ENCODE data around the gene FAF1. TPM values are rescaled to one million over a fixed set of nuclear protein-coding genes. Genes with fewer than 3 reads are reported as not detected.
A peak's percentile ranks its signal among the peaks of the same experiment; 100 is the strongest.

Gene FAF1
- total and polyA plus RNA-seq, 2 donors (not counting 1 experiment from before 2014, with no cell fraction given), result 39.6 to 40.0 TPM

DNA sequence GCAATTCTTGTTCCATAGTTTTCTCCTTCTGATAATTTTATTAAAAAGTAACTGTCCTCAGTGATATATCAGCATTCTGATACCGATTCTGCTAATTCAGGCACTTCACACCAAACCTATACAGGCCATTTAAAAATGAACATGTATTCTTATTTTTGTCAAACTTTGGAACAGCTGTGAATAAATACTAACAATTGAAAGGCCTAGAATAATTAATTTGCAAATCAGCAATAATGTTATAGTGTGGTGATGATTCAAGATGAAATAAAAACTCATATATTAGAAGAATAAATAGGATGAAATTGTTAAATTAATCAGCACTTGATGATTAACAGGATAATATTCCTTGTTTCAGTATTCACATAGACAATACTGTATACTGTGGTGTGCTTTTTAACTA, 19.9 kb upstream of the FAF1 start:
- Histone ChIP-seq H2AFZ (ENCODE audit: low read length) (peak overlapping the region; percentile 24), H3K27ac (ENCODE audit: insufficient read depth, low read length) (peak overlapping the region; percentile 23), H3K4me2 (ENCODE audit: extremely low read depth, insufficient read depth, low read length) (peak overlapping the region; percentile 82), H3K9me3 (ENCODE audit: control insufficient read depth, insufficient read depth, low read depth, low read length) (no peaks in the 10 kb centered on the region), H4K20me1 (ENCODE audit: control insufficient read depth, extremely low read depth, insufficient read depth, low read length) (no peaks in the 10 kb centered on the region), H3K36me3 (ENCODE audit: control insufficient read depth, insufficient read depth, low read length) (no peaks in the 10 kb centered on the region), H3K27me3 (ENCODE audit: control insufficient read depth, insufficient read depth, low read length) (no peaks in the 10 kb centered on the region), H3K4me1 (ENCODE audit: control insufficient read depth, extremely low read depth, insufficient read depth, low read length) (no peaks in the 10 kb centered on the region), H3K4me3 (replicated peaks in 1 of 4; ENCODE audit: control extremely low read depth in 1 of 4, insufficient read depth in 1 of 4, low read depth in 3 of 4, low read length in 4 of 4) (peak overlapping the region in 1 of 4 experiments; percentile 74), H3K79me2 (ENCODE audit: control insufficient read depth, insufficient read depth, low read length) (peaks cover 39% of the 10 kb centered on the region), H3K9ac (ENCODE audit: insufficient read depth, low read length) (no peak overlapping the region)
- DNase-seq (ENCODE audit: low read depth in 2 of 2), result no peak
- TF ChIP-seq, protein P1, sequence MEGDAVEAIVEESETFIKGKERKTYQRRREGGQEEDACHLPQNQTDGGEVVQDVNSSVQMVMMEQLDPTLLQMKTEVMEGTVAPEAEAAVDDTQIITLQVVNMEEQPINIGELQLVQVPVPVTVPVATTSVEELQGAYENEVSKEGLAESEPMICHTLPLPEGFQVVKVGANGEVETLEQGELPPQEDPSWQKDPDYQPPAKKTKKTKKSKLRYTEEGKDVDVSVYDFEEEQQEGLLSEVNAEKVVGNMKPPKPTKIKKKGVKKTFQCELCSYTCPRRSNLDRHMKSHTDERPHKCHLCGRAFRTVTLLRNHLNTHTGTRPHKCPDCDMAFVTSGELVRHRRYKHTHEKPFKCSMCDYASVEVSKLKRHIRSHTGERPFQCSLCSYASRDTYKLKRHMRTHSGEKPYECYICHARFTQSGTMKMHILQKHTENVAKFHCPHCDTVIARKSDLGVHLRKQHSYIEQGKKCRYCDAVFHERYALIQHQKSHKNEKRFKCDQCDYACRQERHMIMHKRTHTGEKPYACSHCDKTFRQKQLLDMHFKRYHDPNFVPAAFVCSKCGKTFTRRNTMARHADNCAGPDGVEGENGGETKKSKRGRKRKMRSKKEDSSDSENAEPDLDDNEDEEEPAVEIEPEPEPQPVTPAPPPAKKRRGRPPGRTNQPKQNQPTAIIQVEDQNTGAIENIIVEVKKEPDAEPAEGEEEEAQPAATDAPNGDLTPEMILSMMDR (conservative IDR thresholded peaks at IDR 0.05 in 1 of 2, IDR thresholded peaks at IDR 0.05 in 1 of 2; ENCODE audit: low read depth in 1 of 2, low read length in 2 of 2), result no peak
- TF ChIP-seq EZH2 (IDR thresholded peaks at IDR 0.05; ENCODE audit: low read length, missing control alignments), result no peak

DNA sequence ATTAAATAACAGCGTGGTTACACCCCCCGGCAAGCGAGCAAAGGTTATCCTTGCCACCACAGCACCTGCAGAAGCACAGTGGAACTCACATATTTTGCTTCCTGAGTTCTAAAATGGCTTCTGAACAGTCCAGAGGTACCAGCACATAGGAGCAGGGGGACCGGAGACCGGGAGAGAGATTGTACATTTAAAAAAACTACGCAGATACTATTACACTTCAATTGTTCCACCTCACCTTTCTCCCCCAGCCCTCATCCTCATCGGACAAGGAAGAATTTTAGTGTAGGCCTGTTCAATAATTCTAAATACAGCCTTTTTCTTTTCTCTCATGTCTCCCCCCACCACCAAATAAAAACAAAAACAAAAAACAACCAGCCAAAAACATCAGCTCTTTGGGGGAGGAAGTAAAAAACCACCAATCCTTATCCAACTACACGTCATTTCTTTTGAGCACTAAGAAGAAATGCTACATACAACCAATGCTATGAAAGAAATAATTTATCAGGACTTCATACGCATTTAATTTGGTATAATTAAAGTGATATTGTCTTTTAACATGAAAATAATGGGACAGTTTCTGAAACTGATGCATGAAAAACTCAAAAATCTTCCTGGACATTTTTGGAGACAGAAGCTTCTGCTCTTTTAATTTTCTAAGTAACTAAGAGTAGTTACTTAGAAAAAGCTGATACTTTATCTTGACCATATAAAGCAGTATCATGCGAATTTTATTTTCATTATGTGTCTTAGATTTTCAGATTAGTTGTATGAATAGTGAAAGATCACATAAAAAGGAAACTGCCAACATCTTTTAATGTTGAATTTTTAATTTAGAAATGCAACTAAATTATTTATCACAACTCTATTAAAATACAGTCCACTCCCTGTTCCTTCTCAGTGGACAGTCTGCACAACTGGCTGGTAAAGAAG, 19.1 kb upstream of the FAF1 start:
- no peak for TF ChIP-seq EZH2 (IDR thresholded peaks at IDR 0.05; ENCODE audit: low read length, missing control alignments)
- TF ChIP-seq, protein P1 (conservative IDR thresholded peaks at IDR 0.05 in 1 of 2, IDR thresholded peaks at IDR 0.05 in 1 of 2; ENCODE audit: low read depth in 1 of 2, low read length in 2 of 2), result no peak
- Histone ChIP-seq H4K20me1 (ENCODE audit: control insufficient read depth, extremely low read depth, insufficient read depth, low read length) (no peaks in the 10 kb centered on the region), H3K79me2 (ENCODE audit: control insufficient read depth, insufficient read depth, low read length) (peaks cover 44% of the 10 kb centered on the region), H3K36me3 (ENCODE audit: control insufficient read depth, insufficient read depth, low read length) (no peaks in the 10 kb centered on the region), H3K27me3 (ENCODE audit: control insufficient read depth, insufficient read depth, low read length) (no peaks in the 10 kb centered on the region), H3K4me3 (replicated peaks in 1 of 4; ENCODE audit: control extremely low read depth in 1 of 4, insufficient read depth in 1 of 4, low read depth in 3 of 4, low read length in 4 of 4) (peak overlapping the region; percentile 68 to 75 (median 72)), H3K4me1 (ENCODE audit: control insufficient read depth, extremely low read depth, insufficient read depth, low read length) (no peaks in the 10 kb centered on the region), H3K9me3 (ENCODE audit: control insufficient read depth, insufficient read depth, low read depth, low read length) (no peaks in the 10 kb centered on the region), H2AFZ (ENCODE audit: low read length) (peak overlapping the region; percentile 1), H3K27ac (ENCODE audit: insufficient read depth, low read length) (peak overlapping the region; percentile 95), H3K9ac (ENCODE audit: insufficient read depth, low read length) (no peak overlapping the region), H3K4me2 (ENCODE audit: extremely low read depth, insufficient read depth, low read length) (peak overlapping the region; percentile 82)
- peak in 1 of 2 donors; percentile 7 for DNase-seq (ENCODE audit: low read depth in 2 of 2)

DNA sequence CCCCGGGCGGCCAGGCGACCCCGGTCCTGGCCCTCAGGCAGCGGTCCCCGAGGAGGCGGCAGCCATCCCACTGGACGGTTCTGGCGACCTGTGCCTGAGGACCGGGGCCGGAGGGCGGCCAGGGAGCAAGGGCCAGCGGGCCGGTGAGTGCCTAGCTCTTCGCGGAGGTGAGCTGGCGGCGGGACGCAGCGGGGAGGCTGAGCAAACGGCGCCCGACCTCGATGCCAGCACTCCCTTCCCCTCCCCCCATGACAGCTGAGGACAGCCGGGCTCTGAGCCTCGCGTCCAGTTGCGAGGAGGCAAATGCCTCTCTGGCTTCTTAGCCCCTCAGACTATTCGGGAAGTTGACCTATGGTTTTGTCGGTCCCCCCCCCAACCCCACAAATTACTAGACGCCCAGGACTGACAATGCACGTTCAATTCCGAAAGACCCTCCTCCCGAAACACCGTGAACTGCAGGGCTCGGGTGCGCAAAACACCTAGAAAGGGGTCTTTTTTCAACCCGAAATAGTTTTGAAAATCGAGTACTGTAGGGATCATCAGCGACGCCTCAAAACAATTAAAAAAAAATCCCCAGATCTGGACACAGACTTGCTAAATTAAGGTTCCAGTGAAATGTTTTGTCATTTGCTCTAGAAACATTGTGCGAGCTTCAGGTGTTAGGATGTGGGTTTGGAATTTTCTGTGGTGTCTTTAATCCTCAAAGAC, 18.2 kb upstream of the FAF1 start:
- no peaks in the 10 kb centered on the region for H3K4me1 ChIP-seq (ENCODE audit: control insufficient read depth, extremely low read depth, insufficient read depth, low read length)
- peak overlapping the region; percentile 92 for H3K9ac ChIP-seq (ENCODE audit: insufficient read depth, low read length)
- TF ChIP-seq, protein P1 (conservative IDR thresholded peaks at IDR 0.05 in 1 of 2, IDR thresholded peaks at IDR 0.05 in 1 of 2; ENCODE audit: low read depth in 1 of 2, low read length in 2 of 2), result no peak
- no peak for TF ChIP-seq EZH2 (IDR thresholded peaks at IDR 0.05; ENCODE audit: low read length, missing control alignments)
- peak overlapping the region; percentile 82 for H3K4me2 ChIP-seq (ENCODE audit: extremely low read depth, insufficient read depth, low read length)
- peak overlapping the region; percentile 81 for H2AFZ ChIP-seq (ENCODE audit: low read length)
- H3K27ac ChIP-seq (ENCODE audit: insufficient read depth, low read length), result peak overlapping the region; percentile 95
- H3K79me2 ChIP-seq (ENCODE audit: control insufficient read depth, insufficient read depth, low read length), result peaks cover 47% of the 10 kb centered on the region
- no peaks in the 10 kb centered on the region for H4K20me1 ChIP-seq (ENCODE audit: control insufficient read depth, extremely low read depth, insufficient read depth, low read length)
- H3K9me3 ChIP-seq (ENCODE audit: control insufficient read depth, insufficient read depth, low read depth, low read length), result no peaks in the 10 kb centered on the region
- peak; percentile 51 to 60 for DNase-seq (ENCODE audit: low read depth in 2 of 2)
- no peaks in the 10 kb centered on the region for H3K36me3 ChIP-seq (ENCODE audit: control insufficient read depth, insufficient read depth, low read length)
- H3K27me3 ChIP-seq (ENCODE audit: control insufficient read depth, insufficient read depth, low read length), result no peaks in the 10 kb centered on the region
- H3K4me3 ChIP-seq (replicated peaks in 1 of 4; ENCODE audit: control extremely low read depth in 1 of 4, insufficient read depth in 1 of 4, low read depth in 3 of 4, low read length in 4 of 4), result peak overlapping the region; percentile 68 to 75 (median 72)
